MCF 10A (cell line): ENCODE results near the gene NQO1. TPM values are rescaled to one million over a fixed set of nuclear protein-coding genes. Genes with fewer than 3 reads are reported as not detected.
A peak's percentile ranks its signal among the peaks of the same experiment; 100 is the strongest.

ENCODE experiments used
- BruUV-seq: library from RNA; stranded (reverse); fragments of 400-500 nt; replicated peaks from 2 replicates; lab custom pipeline; 2021; lab: Mats Ljungman, UMichigan
- CTCF ChIA-PET: fragments of 300-600 bp; sonication (Branson Sonifier 250); formaldehyde crosslinking; extraction: SDS; loops from one replicate; lab custom pipeline; 2021; ENCODE audit warnings: antibody characterized with exemption, inconsistent platforms; lab: Yijun Ruan, JAX
- POLR2A ChIA-PET: fragments of 300-600, 350-650 bp; sonication (Branson Sonifier 250); formaldehyde crosslinking; extraction: SDS; loops from one replicate; lab custom pipeline; 2020; ENCODE audit warnings: antibody characterized with exemption, inconsistent platforms; lab: Yijun Ruan, JAX
- DNase-seq: peaks from one replicate; pipeline ENCODE4 v3.0.0-alpha.2; 2018; ENCODE audit not compliant: unreplicated experiment
- H3K27ac Mint-ChIP-seq: one replicate; pipeline ENCODE4 v1.8.0; 2022; ENCODE audit warnings: mild to moderate bottlenecking, low read depth, mixed read lengths; ENCODE audit not compliant: unreplicated experiment
- H3K27me3 Mint-ChIP-seq: one replicate; pipeline ENCODE4 v1.8.0; 2022; ENCODE audit warnings: mixed read lengths; ENCODE audit not compliant: insufficient read depth, unreplicated experiment
- H3K36me3 Mint-ChIP-seq: one replicate; pipeline ENCODE4 v1.8.0; 2022; ENCODE audit warnings: mild to moderate bottlenecking, moderate library complexity, mixed read lengths; ENCODE audit not compliant: insufficient read depth, unreplicated experiment
- H3K4me1 Mint-ChIP-seq: one replicate; pipeline ENCODE4 v1.8.0; 2022; ENCODE audit warnings: mixed read lengths; ENCODE audit not compliant: insufficient read depth, unreplicated experiment
- H3K4me3 Mint-ChIP-seq: one replicate; pipeline ENCODE4 v1.8.0; 2022; ENCODE audit warnings: mild to moderate bottlenecking, moderate library complexity, mixed read lengths; ENCODE audit not compliant: unreplicated experiment
- H3K9me3 Mint-ChIP-seq: one replicate; pipeline ENCODE4 v1.8.0; 2022; ENCODE audit warnings: mixed read lengths; ENCODE audit not compliant: unreplicated experiment
- CTCF ChIP-seq: fragments of 200-600 bp; IDR thresholded peaks from one replicate; pipeline ENCODE4 v1.8.0; 2022; ENCODE audit warnings: antibody characterized with exemption, mild to moderate bottlenecking; ENCODE audit not compliant: unreplicated experiment
- intact Hi-C: fragments of 100-400 bp; cut with micrococcal nuclease; formaldehyde crosslinking; loops from 2 replicates; pipeline ENCODE4 v1.14.1; 2022
- total RNA-seq: library from RNA; stranded (reverse); gene quantifications from 2 replicates; pipeline ENCODE4 v1.2.3, GENCODE V29; 2022

Gene NQO1
- total RNA-seq, 1 experiment from 2014 or later, result 140 TPM

GRCh38 chr16:69748694-69749345, 22.5 kb upstream of the NQO1 start:
- no peak overlapping the region for H3K4me3 Mint-ChIP-seq
- no TSS peak for BruUV-seq
- peaks cover 86% of the 10 kb centered on the region for H3K36me3 Mint-ChIP-seq
- TF ChIP-seq CTCF, result no peak
- ChIA-PET POLR2A (interaction anchor here (1.3 kb wide), 1 partner anchor 21 kb away, joined by 5 read pairs; no protein-coding TSS in a partner anchor), CTCF (interaction anchor here (0.6 kb wide), 1 partner anchor 45 kb away, joined by 5 read pairs; no protein-coding TSS in a partner anchor)
- no peaks in the 10 kb centered on the region for H3K27me3 Mint-ChIP-seq
- no peak for DNase-seq
- H3K9me3 Mint-ChIP-seq, result no peaks in the 10 kb centered on the region
- intact Hi-C loops, result no loop called here
- no peaks in the 10 kb centered on the region for H3K4me1 Mint-ChIP-seq
- H3K27ac Mint-ChIP-seq, result no peak overlapping the region

- intact Hi-C loops, result no loop called here
- ChIA-PET CTCF (interaction anchor here (0.7 to 1.6 kb wide), 3 partner anchors 8 to 44 kb away, joined by 3 to 7 read pairs (median 4); partner anchors contain the start of gene NOB1), POLR2A (interaction anchor here (0.7 to 1.8 kb wide), 3 partner anchors 15 to 773 kb away, joined by 3 to 7 read pairs (median 4); partner anchors contain the start of gene WWP2)
- H3K4me1 Mint-ChIP-seq, result peaks cover 10% of the 10 kb centered on the region
- H3K36me3 Mint-ChIP-seq, result peaks cover 95% of the 10 kb centered on the region
- BruUV-seq, result no TSS peak
- no peak overlapping the region for H3K27ac Mint-ChIP-seq
- no peaks in the 10 kb centered on the region for H3K27me3 Mint-ChIP-seq
- no peaks in the 10 kb centered on the region for H3K9me3 Mint-ChIP-seq
- H3K4me3 Mint-ChIP-seq, result no peak overlapping the region
- DNase-seq, result no peak
- no peak for TF ChIP-seq CTCF
Measured at GRCh38 chr16:69747115-69747514, 20.8 kb upstream of the NQO1 start.

GRCh38 chr16:69745959-69746358, 19.6 kb upstream of the NQO1 start:
- ChIA-PET CTCF (interaction anchor here (2.6 kb wide), 1 partner anchor 8 kb away, joined by 9 read pairs; the partner anchor contains the start of gene NOB1), POLR2A (interaction anchor here (0.6 to 1.8 kb wide), 4 partner anchors 8 to 87 kb away, joined by 3 to 9 read pairs (median 6); partner anchors contain the start of genes NOB1 and WWP2)
- no peak for TF ChIP-seq CTCF
- Mint-ChIP-seq H3K4me3 (no peak overlapping the region), H3K27me3 (no peaks in the 10 kb centered on the region), H3K27ac (peak overlapping the region; percentile 35), H3K9me3 (no peaks in the 10 kb centered on the region), H3K4me1 (peaks cover 11% of the 10 kb centered on the region), H3K36me3 (peaks cover 95% of the 10 kb centered on the region)
- no TSS peak for BruUV-seq
- intact Hi-C loops, result no loop called here
- no peak for DNase-seq

- no peak for TF ChIP-seq CTCF
- H3K27ac Mint-ChIP-seq, result no peak overlapping the region
- CTCF ChIA-PET, result interaction anchor here (2.6 kb wide), 1 partner anchor 9 kb away, joined by 9 read pairs; the partner anchor contains the start of gene NOB1
- peaks cover 95% of the 10 kb centered on the region for H3K36me3 Mint-ChIP-seq
- no peak overlapping the region for H3K4me3 Mint-ChIP-seq
- no peaks in the 10 kb centered on the region for H3K9me3 Mint-ChIP-seq
- intact Hi-C loops, result no loop called here
- DNase-seq, result no peak
- POLR2A ChIA-PET, result interaction anchor here (0.8 to 1.8 kb wide), 3 partner anchors 9 to 19 kb away, joined by 5 to 9 read pairs (median 7); partner anchors contain the start of genes NOB1, NQO1 and WWP2
- H3K27me3 Mint-ChIP-seq, result no peaks in the 10 kb centered on the region
- H3K4me1 Mint-ChIP-seq, result peaks cover 11% of the 10 kb centered on the region
- no TSS peak for BruUV-seq
Measured at GRCh38 chr16:69745232-69745612, 18.9 kb upstream of the NQO1 start.
